H1 (cell line): Measurements from ENCODE around the gene MIPEP. TPM values are rescaled to one million over a fixed set of nuclear protein-coding genes. Genes with fewer than 3 reads are reported as not detected.

ENCODE experiments used
- ASH2L ChIP-seq: fragments of 200-600, 300-600 bp; sonication (generic); IDR thresholded peaks from one replicate; pipeline ENCODE4 v1.7.1; 2017; ENCODE audit warnings: low read length
- CBX5 ChIP-seq: fragments of 300-800, 300-1000 bp; sonication (generic); IDR thresholded peaks from 2 replicates; pipeline ENCODE4 v1.7.1; 2016; ENCODE audit warnings: antibody characterized with exemption, low read length, low read depth
- CEBPB ChIP-seq: IDR thresholded peaks from 2 replicates; pipeline ENCODE4 v1.6.1; 2012; ENCODE audit warnings: low read depth, low read length
- CHD2 ChIP-seq: IDR thresholded peaks from 2 replicates; pipeline ENCODE4 v1.6.1; 2012; ENCODE audit warnings: low read length, improper control_type of control experiment
- EGR1 ChIP-seq: IDR thresholded peaks from 2 replicates; pipeline ENCODE4 v1.6.1; 2011; ENCODE audit warnings: low read depth, low read length, borderline replicate concordance
- EZH2 ChIP-seq: fragments of 200-600 bp; sonication (generic); IDR thresholded peaks from 2 replicates; pipeline ENCODE4 v1.7.1; 2012; ENCODE audit warnings: low read depth, mild to moderate bottlenecking, moderate library complexity, low read length, inconsistent platforms; ENCODE audit not compliant: severe bottlenecking
- PHF8 ChIP-seq: fragments of 200-600 bp; sonication (generic); conservative IDR thresholded peaks from 2 replicates; pipeline ENCODE4 v1.7.1; 2012; ENCODE audit warnings: low read depth, mild to moderate bottlenecking, inconsistent platforms, low read length, moderate library complexity
- RXRA ChIP-seq: IDR thresholded peaks from 2 replicates; pipeline ENCODE4 v1.6.1; 2011; ENCODE audit warnings: low read depth, mild to moderate bottlenecking, low read length, moderate library complexity; ENCODE audit not compliant: insufficient read depth
- polyA plus RNA-seq, 7 experiments: library from polyadenylated mRNA; depleted of rRNA in 3 of 7; stranded (reverse) in 5 of 7; unstranded in 2 of 7; fragments of >200 nt in 5 of 7; fragments of 200-250 nt in 2 of 7; gene quantifications; 1 replicate in 5 of 7; 2 replicates in 1 of 7; 4 replicates in 1 of 7; pipeline versions ENCODE4 v1.2.1 to v1.2.3, GENCODE V29; 2011 to 2013; ENCODE audit warnings: missing spikeins in 2 of 7, mixed read lengths in 2 of 7
- total RNA-seq: library from RNA; stranded (reverse); fragmentation: NEBNext Ultra II Directional; extraction: Animal tissue kit (Norgen Biotek cat#: 25700); gene quantifications from 2 replicates; pipeline ENCODE4 v1.2.1, GENCODE V29; 2021
- TF ChIP-seq, protein P1 (sequence below): fragments of 300-600 bp; sonication (generic); IDR thresholded peaks from 2 replicates; pipeline ENCODE4 v1.7.1; 2012; ENCODE audit warnings: low read length, moderate library complexity, mild to moderate bottlenecking, inconsistent platforms; ENCODE audit not compliant: insufficient replicate concordance
- TF ChIP-seq, protein P2 (sequence below), 3 experiments: IDR thresholded peaks; 1 replicate in 2 of 3; 2 replicates in 1 of 3; pipeline versions ENCODE4 v1.5.1 to v1.6.1; 2011; ENCODE audit warnings: low read length in 3 of 3, mild to moderate bottlenecking in 3 of 3, inconsistent platforms in 2 of 3, low read depth in 1 of 3, moderate library complexity in 1 of 3; ENCODE audit not compliant: insufficient read depth in 1 of 3; ENCODE audit errors: control extremely low read depth in 1 of 3

MIPEP gene
- total and polyA plus RNA-seq, 2 of the 8 experiments (the other 6 are each of a cell fraction or from before 2014, with no cell fraction given), result 24.0 to 24.2 TPM

DNA sequence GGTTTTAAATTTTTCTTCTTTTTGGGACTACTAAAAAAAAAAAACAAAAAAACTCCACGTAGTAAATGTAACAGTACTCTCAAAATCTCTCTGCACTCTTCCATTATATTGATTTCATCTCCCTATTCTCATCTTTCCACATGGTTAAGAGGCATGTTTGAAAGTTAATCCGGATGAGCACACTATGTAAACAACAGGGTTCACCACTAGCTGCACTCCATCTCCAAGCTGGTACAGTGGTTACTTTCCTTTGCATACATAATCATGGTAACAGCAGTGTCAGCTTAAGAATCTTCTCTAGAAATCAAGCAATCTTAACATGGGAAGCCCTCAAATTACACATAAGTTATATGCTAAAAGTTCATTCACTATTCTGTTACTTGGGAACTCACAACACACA, 92.6 kb downstream of the MIPEP start (continued):
- TF ChIP-seq, protein P1, sequence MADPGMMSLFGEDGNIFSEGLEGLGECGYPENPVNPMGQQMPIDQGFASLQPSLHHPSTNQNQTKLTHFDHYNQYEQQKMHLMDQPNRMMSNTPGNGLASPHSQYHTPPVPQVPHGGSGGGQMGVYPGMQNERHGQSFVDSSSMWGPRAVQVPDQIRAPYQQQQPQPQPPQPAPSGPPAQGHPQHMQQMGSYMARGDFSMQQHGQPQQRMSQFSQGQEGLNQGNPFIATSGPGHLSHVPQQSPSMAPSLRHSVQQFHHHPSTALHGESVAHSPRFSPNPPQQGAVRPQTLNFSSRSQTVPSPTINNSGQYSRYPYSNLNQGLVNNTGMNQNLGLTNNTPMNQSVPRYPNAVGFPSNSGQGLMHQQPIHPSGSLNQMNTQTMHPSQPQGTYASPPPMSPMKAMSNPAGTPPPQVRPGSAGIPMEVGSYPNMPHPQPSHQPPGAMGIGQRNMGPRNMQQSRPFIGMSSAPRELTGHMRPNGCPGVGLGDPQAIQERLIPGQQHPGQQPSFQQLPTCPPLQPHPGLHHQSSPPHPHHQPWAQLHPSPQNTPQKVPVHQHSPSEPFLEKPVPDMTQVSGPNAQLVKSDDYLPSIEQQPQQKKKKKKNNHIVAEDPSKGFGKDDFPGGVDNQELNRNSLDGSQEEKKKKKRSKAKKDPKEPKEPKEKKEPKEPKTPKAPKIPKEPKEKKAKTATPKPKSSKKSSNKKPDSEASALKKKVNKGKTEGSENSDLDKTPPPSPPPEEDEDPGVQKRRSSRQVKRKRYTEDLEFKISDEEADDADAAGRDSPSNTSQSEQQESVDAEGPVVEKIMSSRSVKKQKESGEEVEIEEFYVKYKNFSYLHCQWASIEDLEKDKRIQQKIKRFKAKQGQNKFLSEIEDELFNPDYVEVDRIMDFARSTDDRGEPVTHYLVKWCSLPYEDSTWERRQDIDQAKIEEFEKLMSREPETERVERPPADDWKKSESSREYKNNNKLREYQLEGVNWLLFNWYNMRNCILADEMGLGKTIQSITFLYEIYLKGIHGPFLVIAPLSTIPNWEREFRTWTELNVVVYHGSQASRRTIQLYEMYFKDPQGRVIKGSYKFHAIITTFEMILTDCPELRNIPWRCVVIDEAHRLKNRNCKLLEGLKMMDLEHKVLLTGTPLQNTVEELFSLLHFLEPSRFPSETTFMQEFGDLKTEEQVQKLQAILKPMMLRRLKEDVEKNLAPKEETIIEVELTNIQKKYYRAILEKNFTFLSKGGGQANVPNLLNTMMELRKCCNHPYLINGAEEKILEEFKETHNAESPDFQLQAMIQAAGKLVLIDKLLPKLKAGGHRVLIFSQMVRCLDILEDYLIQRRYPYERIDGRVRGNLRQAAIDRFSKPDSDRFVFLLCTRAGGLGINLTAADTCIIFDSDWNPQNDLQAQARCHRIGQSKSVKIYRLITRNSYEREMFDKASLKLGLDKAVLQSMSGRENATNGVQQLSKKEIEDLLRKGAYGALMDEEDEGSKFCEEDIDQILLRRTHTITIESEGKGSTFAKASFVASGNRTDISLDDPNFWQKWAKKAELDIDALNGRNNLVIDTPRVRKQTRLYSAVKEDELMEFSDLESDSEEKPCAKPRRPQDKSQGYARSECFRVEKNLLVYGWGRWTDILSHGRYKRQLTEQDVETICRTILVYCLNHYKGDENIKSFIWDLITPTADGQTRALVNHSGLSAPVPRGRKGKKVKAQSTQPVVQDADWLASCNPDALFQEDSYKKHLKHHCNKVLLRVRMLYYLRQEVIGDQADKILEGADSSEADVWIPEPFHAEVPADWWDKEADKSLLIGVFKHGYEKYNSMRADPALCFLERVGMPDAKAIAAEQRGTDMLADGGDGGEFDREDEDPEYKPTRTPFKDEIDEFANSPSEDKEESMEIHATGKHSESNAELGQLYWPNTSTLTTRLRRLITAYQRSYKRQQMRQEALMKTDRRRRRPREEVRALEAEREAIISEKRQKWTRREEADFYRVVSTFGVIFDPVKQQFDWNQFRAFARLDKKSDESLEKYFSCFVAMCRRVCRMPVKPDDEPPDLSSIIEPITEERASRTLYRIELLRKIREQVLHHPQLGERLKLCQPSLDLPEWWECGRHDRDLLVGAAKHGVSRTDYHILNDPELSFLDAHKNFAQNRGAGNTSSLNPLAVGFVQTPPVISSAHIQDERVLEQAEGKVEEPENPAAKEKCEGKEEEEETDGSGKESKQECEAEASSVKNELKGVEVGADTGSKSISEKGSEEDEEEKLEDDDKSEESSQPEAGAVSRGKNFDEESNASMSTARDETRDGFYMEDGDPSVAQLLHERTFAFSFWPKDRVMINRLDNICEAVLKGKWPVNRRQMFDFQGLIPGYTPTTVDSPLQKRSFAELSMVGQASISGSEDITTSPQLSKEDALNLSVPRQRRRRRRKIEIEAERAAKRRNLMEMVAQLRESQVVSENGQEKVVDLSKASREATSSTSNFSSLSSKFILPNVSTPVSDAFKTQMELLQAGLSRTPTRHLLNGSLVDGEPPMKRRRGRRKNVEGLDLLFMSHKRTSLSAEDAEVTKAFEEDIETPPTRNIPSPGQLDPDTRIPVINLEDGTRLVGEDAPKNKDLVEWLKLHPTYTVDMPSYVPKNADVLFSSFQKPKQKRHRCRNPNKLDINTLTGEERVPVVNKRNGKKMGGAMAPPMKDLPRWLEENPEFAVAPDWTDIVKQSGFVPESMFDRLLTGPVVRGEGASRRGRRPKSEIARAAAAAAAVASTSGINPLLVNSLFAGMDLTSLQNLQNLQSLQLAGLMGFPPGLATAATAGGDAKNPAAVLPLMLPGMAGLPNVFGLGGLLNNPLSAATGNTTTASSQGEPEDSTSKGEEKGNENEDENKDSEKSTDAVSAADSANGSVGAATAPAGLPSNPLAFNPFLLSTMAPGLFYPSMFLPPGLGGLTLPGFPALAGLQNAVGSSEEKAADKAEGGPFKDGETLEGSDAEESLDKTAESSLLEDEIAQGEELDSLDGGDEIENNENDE, result no peak
- TF ChIP-seq PHF8 (no peak), EGR1 (no peak), EZH2 (no peak), CBX5 (no peak), CHD2 (no peak), CEBPB (no peak), RXRA (no peak), ASH2L (no peak)
- TF ChIP-seq, protein P2, sequence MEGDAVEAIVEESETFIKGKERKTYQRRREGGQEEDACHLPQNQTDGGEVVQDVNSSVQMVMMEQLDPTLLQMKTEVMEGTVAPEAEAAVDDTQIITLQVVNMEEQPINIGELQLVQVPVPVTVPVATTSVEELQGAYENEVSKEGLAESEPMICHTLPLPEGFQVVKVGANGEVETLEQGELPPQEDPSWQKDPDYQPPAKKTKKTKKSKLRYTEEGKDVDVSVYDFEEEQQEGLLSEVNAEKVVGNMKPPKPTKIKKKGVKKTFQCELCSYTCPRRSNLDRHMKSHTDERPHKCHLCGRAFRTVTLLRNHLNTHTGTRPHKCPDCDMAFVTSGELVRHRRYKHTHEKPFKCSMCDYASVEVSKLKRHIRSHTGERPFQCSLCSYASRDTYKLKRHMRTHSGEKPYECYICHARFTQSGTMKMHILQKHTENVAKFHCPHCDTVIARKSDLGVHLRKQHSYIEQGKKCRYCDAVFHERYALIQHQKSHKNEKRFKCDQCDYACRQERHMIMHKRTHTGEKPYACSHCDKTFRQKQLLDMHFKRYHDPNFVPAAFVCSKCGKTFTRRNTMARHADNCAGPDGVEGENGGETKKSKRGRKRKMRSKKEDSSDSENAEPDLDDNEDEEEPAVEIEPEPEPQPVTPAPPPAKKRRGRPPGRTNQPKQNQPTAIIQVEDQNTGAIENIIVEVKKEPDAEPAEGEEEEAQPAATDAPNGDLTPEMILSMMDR (IDR thresholded peaks at IDR 0.05; ENCODE audit: control extremely low read depth in 1 of 3, insufficient read depth in 1 of 3, low read depth in 1 of 3, low read length in 3 of 3), result no peak
- TF ChIP-seq, all 59 proteins: peak for 0
